GM18498 (cell line): ENCODE data around the gene RAP1GAP.

Experiments used
- ATAC-seq: cut with Tn5 transposase; IDR thresholded peaks from one replicate; pipeline ENCODE4 v1.9.1; 2021; ENCODE audit warnings: mild to moderate bottlenecking, moderate library complexity; ENCODE audit not compliant: unreplicated experiment

Gene RAP1GAP

GRCh38 chr1:21663248-21663950, 5.8 kb downstream of the RAP1GAP start:
- ATAC-seq: no peak

DNA sequence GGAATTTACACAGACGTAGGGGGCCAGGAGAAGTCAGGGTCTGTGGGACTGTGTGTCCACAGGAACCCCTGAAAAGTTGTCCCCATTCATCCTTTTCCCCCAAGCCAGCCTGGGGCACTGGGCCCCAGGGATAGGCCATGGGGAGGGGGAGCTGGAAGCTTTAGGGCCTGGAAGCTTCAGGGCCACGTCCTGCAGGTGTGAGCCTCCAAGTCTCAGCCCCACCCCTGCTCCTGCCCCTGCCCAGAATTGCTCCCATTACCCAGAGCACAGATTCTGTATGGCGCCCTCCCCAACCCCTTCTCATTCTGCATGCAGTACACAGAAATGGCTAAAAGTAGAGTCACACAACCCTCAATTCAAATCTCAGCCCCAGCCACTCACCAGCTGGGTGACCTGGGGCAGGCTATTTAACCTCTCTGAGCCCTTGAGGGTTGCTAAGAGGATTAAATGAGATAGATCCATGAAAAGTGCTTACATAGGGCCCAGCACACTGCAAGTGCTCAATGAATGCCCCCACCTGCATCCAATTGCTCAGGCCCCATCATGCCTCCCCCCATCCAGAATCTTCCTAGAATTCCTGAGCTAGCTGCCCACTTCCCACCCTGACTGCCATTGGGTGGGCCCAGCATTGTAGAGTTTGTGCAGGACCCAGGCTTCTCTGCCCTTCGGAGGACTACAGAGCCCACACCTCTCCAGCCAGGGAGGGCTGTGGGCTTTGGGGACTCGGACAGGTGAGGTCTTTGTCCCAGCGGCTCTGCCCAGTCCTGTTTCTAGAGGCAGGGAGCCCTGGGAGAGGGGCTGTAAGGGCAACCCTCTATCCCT, 6.5 kb downstream of the RAP1GAP start:
- no peak for ATAC-seq

GRCh38 chr1:21661886-21662285, 7.3 kb downstream of the RAP1GAP start:
- no peak for ATAC-seq

- ATAC-seq: no peak
Measured at GRCh38 chr1:21659924-21660326, 9.2 kb downstream of the RAP1GAP start.

GRCh38 chr1:21659099-21659923, 9.8 kb downstream of the RAP1GAP start:
- ATAC-seq: no peak

DNA sequence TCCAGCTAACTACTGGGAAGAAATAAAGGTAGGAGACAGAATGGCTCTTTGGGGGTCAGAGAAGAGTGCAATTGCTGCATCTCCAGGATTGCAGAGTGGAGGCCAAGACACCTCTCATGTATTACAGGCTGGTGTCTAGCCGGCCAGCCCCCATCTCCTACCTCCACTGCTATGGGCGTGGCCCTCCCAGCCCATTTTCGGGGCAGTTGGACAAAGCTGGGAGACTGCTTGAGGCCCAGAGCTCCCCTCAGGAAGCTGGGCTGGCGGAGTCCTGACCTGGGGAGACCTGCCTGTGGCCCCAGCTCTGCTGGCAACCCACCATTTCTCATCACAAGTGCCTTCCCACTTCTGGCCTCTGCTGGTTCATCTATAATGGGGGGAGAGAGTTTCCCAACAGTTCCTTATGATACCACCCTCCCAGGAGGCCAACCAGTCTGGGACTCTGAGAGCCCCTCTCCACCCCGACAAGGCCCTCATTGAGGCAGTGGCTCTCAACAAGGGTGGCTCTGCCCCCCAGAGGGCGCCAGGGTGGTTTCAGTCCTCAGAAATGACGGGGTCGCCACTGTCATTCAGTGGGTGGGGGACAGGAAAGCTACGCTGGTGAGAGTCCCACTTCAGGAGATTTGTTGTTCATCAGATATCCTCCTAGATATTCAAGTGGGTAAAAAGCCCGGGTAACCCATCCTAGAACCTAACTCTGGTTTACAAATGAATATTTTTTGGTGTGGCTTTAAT, 11.5 kb downstream of the RAP1GAP start:
- ATAC-seq: no peak

DNA sequence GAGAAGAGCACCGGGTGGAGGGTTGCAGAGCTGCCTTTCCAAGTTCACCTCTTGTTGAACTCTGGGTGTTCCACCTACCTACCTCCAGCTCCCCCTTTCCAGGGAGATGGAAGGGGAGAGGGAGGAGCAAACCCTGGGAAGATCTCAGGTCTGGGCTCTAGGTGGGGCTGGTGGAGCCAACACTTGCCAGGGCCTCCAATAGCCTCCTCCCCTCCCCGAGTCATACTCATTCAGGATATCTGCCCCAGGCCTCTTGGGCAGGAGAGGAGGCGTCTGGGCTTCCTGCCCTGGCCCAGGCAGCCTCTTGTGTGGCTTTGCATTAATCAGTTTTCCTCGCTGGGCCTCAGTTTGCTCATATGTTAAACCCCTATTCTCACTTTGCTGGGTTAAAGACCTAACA, 13.4 kb downstream of the RAP1GAP start:
- ATAC-seq: no peak

GRCh38 chr1:21655259-21655658, 13.9 kb downstream of the RAP1GAP start:
- no peak for ATAC-seq

- ATAC-seq: no peak
Measured at GRCh38 chr1:21654209-21654608, 14.9 kb downstream of the RAP1GAP start.

GRCh38 chr1:21653744-21654100, 15.4 kb downstream of the RAP1GAP start:
- ATAC-seq: no peak

- no peak for ATAC-seq
Measured at GRCh38 chr1:21652937-21653743, 16.0 kb downstream of the RAP1GAP start.

GRCh38 chr1:21652101-21652936, 16.8 kb downstream of the RAP1GAP start:
- no peak for ATAC-seq

DNA sequence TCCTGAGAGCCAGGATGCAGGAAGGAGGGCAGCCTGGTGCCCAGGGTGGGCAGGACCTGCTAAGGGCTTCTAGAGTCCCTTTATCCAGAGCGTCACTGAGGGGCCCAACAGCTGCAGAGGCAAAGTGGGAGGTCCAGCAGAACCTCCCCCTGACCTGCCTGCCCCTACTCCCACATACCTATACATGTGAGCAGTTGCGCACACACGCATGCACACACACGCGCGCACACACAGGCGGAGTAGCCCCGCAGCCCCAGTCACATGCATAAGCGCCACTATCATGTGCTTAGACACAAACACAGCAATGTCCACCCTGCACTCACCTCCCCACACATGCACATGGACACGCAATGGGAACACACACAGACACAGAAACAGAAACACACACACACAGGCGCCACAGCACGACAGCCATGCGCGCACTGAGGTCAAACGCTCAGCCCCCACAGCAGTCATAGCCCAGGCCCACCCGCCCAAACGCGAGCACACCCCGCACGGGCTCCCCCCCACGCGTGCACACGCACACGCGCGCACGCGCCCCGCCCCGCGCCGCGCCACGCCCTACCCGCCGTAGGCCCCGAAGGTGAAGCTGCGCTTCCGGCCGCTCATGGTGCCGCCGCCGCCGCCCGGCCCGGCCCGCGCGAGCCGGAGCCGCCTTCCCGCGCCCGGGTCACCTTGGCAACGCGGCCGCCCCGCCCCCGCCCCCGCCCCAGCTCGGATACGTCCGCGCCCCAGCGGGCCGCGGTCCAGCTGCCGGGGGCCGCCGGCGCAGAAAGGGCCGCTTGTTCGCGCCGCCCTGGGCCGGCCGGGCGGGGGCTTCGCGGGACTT, 17.7 kb downstream of the RAP1GAP start:
- no peak for ATAC-seq

GRCh38 chr1:21650400-21650799, 18.8 kb downstream of the RAP1GAP start:
- ATAC-seq: no peak

- ATAC-seq: no peak
Measured at GRCh38 chr1:21649315-21649714, 19.8 kb downstream of the RAP1GAP start.

DNA sequence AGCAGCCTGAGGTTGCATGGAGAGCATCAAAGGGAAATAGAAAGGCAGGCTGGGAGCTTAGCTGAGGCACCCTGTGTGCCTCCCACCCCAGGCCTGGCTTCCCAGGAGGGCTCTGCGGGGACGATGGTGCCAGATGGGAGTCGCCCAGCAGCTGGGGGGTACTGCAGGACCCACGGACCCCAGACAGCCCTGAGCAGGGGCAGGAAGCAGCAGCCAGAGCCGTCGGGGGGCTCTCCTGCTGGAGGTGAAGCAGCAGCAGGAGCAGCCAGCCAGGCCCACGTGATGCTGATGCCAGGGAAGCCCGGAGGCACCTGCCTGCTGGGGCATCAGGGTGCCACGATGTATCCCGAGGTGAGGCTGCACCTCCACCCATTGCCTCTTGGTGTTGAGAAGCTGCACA, 20.4 kb downstream of the RAP1GAP start:
- no peak for ATAC-seq

GRCh38 chr1:21648352-21648730, 20.8 kb downstream of the RAP1GAP start:
- no peak for ATAC-seq
